HepG2 (cell line): ENCODE measurements around the gene TIMM44.

Experiments
- CBFB ChIP-seq: sonication (generic); formaldehyde crosslinking; IDR thresholded peaks from 2 replicates; pipeline ENCODE4 v1.4.0; 2020; ENCODE audit warnings: missing genetic modification reagents
- CHD2 ChIP-seq: IDR thresholded peaks from 2 replicates; pipeline ENCODE4 v1.6.1; 2011; ENCODE audit warnings: low read depth, low read length, improper control_type of control experiment
- FLYWCH1 ChIP-seq: sonication (generic); formaldehyde crosslinking; IDR thresholded peaks from 2 replicates; pipeline ENCODE4 v1.8.1; 2023; ENCODE audit warnings: mild to moderate bottlenecking, missing genetic modification reagents
- ZNF543 ChIP-seq: sonication (generic); formaldehyde crosslinking; IDR thresholded peaks from 2 replicates; pipeline ENCODE4 v1.4.0; 2020; ENCODE audit warnings: mild to moderate bottlenecking, missing genetic modification reagents
- ZNF724P ChIP-seq: sonication (generic); formaldehyde crosslinking; IDR thresholded peaks from 2 replicates; pipeline ENCODE4 v1.8.0; 2022; ENCODE audit warnings: missing genetic modification reagents, borderline replicate concordance
- TF ChIP-seq, protein P1 (sequence below): sonication (generic); formaldehyde crosslinking; IDR thresholded peaks from 2 replicates; pipeline ENCODE4 v1.5.0; 2020; ENCODE audit warnings: mild to moderate bottlenecking, missing genetic modification reagents, moderate library complexity

DNA sequence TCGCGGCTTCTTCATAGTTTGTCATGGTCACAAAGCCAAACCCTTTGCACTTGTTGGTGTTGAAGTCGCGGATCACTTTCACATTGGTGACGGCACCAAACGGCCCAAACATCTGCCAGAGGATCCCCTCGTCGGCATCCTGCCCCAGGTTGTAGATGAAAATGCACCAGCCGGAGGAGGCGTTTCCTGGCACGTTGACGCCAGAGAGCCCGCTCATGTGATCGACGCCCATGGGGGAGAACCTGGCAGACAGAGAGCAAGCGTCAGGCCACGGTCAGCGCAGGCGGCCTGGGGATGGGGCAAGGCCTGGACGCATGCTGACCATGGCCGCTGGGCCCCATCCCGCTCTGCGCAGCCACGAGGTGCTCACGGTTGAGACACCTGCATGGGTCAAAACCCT lies 20.1 kb upstream of the TIMM44 start:
- TF ChIP-seq ZNF543 (CRISPR knock-in tag) (no peak), ZNF724P (no peak), FLYWCH1 (CRISPR knock-in tag) (no peak), CBFB (CRISPR knock-in tag) (no peak), CHD2 (no peak)
- TF ChIP-seq, protein P1, sequence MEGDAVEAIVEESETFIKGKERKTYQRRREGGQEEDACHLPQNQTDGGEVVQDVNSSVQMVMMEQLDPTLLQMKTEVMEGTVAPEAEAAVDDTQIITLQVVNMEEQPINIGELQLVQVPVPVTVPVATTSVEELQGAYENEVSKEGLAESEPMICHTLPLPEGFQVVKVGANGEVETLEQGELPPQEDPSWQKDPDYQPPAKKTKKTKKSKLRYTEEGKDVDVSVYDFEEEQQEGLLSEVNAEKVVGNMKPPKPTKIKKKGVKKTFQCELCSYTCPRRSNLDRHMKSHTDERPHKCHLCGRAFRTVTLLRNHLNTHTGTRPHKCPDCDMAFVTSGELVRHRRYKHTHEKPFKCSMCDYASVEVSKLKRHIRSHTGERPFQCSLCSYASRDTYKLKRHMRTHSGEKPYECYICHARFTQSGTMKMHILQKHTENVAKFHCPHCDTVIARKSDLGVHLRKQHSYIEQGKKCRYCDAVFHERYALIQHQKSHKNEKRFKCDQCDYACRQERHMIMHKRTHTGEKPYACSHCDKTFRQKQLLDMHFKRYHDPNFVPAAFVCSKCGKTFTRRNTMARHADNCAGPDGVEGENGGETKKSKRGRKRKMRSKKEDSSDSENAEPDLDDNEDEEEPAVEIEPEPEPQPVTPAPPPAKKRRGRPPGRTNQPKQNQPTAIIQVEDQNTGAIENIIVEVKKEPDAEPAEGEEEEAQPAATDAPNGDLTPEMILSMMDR: no peak
